ENCODE measurements around the gene STXBP1. TPM values are rescaled to one million over a fixed set of nuclear protein-coding genes. Genes with fewer than 3 reads are reported as not detected.

STXBP1 gene
- total RNA-seq, 1 donor from 2014 or later = 36.9 TPM

GRCh38 chr9:127734747-127735529 is 122.9 kb downstream of the STXBP1 start, which contains the start of gene TOR2A:
TSS of gene TOR2A (minus strand) at chr9:127735294. CDS start at chr9:127735270, 24 bp downstream.
- no peaks in the 10 kb centered on the region for H3K27me3 ChIP-seq (ENCODE audit: low read depth)
- peak within 1 kb of the TSS; percentile 98 for H3K27ac ChIP-seq (replicated peaks)
- peak; percentile 98 for DNase-seq
- H3K9me3 ChIP-seq (replicated peaks) = no peaks in the 10 kb centered on the region
- intact Hi-C loops (cut with micrococcal nuclease) = loop anchor here (5.0 kb wide), 2 partner anchors 47 to 143 kb away; no protein-coding TSS in a partner anchor
- peak within 1 kb of the TSS; percentile 94 for H3K4me3 ChIP-seq
- H3K36me3 ChIP-seq = peaks cover 42% of the 10 kb centered on the region
- H3K4me1 ChIP-seq = peaks cover 32% of the 10 kb centered on the region
- TF ChIP-seq, protein P1, sequence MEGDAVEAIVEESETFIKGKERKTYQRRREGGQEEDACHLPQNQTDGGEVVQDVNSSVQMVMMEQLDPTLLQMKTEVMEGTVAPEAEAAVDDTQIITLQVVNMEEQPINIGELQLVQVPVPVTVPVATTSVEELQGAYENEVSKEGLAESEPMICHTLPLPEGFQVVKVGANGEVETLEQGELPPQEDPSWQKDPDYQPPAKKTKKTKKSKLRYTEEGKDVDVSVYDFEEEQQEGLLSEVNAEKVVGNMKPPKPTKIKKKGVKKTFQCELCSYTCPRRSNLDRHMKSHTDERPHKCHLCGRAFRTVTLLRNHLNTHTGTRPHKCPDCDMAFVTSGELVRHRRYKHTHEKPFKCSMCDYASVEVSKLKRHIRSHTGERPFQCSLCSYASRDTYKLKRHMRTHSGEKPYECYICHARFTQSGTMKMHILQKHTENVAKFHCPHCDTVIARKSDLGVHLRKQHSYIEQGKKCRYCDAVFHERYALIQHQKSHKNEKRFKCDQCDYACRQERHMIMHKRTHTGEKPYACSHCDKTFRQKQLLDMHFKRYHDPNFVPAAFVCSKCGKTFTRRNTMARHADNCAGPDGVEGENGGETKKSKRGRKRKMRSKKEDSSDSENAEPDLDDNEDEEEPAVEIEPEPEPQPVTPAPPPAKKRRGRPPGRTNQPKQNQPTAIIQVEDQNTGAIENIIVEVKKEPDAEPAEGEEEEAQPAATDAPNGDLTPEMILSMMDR (IDR thresholded peaks at IDR 0.05; ENCODE audit: borderline replicate concordance) = peak; percentile 89

- peak overlapping the region; percentile 94 for H3K4me3 ChIP-seq
These were observed 123.6 kb downstream of the STXBP1 start for GRCh38 chr9:127735530-127736185.

DNA sequence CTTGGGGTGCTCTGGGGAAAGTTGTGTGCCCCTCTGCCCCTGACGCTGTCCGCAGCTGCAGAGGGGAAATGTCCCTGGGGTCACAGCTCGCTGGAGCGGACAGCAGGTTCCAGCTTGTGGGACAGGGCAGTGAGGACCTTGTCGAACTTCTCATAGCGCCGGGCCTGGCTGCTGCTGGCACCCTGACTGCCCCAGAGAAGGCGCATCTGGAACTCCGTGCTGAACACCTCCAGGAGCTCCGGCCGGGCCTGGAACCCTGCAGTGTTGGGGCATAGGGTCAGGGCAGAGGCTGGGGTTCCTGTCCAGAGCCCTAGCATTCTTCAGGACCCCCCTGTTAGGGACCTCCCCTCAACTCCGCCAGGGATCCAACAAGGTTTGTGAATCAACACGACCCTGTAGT is 126.6 kb downstream of the STXBP1 start:
- Histone ChIP-seq H3K27me3 (ENCODE audit: low read depth) (no peaks in the 10 kb centered on the region), H3K36me3 (peaks cover 45% of the 10 kb centered on the region)

More at GRCh38 chr9:127735530-127736185, 123.6 kb downstream of the STXBP1 start:
- peaks cover 45% of the 10 kb centered on the region for H3K36me3 ChIP-seq
- peaks cover 39% of the 10 kb centered on the region for H3K4me1 ChIP-seq
- H3K9me3 ChIP-seq (replicated peaks) = no peaks in the 10 kb centered on the region
- intact Hi-C loops (cut with micrococcal nuclease) = loop anchor here (5.0 kb wide), 1 partner anchor 47 kb away; no protein-coding TSS in a partner anchor
- DNase-seq = no peak
- peak overlapping the region; percentile 98 for H3K27ac ChIP-seq (replicated peaks)
- TF ChIP-seq, protein P1 (IDR thresholded peaks at IDR 0.05; ENCODE audit: borderline replicate concordance) = no peak
- no peaks in the 10 kb centered on the region for H3K27me3 ChIP-seq (ENCODE audit: low read depth)

DNA sequence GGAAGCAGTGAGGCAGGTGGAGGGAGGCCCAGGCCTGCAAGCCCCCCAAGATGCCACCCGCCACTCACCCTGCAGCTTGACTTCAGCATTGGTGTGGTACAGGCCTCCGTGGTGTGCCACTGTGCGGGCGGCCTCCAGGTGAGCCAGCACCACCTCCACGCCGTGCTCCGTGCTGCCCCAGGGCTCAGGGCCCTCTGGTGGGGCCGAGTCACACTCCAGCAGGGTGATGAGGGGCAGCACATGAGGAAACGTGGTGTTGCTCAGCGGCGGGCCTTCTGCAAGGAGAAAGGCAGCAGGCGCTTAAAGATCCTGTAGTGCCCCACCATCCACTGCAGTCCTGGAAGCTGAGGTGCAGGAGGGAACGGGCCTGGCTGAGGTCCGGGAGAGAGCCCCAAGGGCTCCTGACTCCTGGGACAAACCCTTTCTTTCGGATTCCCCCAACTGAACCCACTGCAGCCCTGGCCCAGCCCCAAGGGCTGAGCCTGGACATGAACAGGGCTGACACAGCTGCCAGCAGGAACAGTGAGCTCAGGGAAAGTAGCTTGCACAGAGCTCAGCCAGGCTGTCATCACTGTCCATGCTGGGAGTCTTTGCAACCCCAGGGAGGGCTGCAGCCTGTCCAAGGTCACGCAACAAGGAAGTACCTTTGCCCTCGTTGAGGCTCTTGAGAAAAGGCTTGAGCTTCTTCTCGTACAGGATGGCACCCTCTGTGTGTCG is 127.7 kb downstream of the STXBP1 start:
- Histone ChIP-seq H3K27ac (replicated peaks) (peak overlapping the region; percentile 68), H3K9me3 (replicated peaks) (no peaks in the 10 kb centered on the region), H3K4me1 (peaks cover 56% of the 10 kb centered on the region), H3K27me3 (ENCODE audit: low read depth) (no peaks in the 10 kb centered on the region), H3K36me3 (peaks cover 55% of the 10 kb centered on the region), H3K4me3 (no peak overlapping the region)
- TF ChIP-seq, protein P1 (IDR thresholded peaks at IDR 0.05; ENCODE audit: borderline replicate concordance) = no peak
- DNase-seq = peak; percentile 55
- intact Hi-C loops (cut with micrococcal nuclease) = loop anchor here (5.0 kb wide), 1 partner anchor 43 kb away; no protein-coding TSS in a partner anchor

More for the DNA sequence above, 126.6 kb downstream of the STXBP1 start:
- no peaks in the 10 kb centered on the region for H3K9me3 ChIP-seq (replicated peaks)
- intact Hi-C loops (cut with micrococcal nuclease) = loop anchor here (5.0 kb wide), 1 partner anchor 44 kb away; no protein-coding TSS in a partner anchor
- TF ChIP-seq, protein P1 (IDR thresholded peaks at IDR 0.05; ENCODE audit: borderline replicate concordance) = no peak
- no peak for DNase-seq
- H3K4me1 ChIP-seq = peaks cover 67% of the 10 kb centered on the region
- H3K27ac ChIP-seq (replicated peaks) = no peak overlapping the region
- H3K4me3 ChIP-seq = no peak overlapping the region
